Mesendoderm (in vitro differentiated cells): Measurements from ENCODE around the gene PLPP7.
"Not testable (repeated sequence)": the region's sequence is repeated elsewhere in the genome, so short reads cannot be mapped to it uniquely, and the experiment has no call there.

Experiments used
- DNase-seq: peaks from one replicate; pipeline ENCODE4 v3.0.0; 2013
- H2AK5ac ChIP-seq: 2 replicates; pipeline ENCODE4 v1.6.1; 2013; ENCODE audit warnings: low read length, inconsistent platforms
- H2BK120ac ChIP-seq: 2 replicates; pipeline ENCODE4 v1.6.1; 2013; ENCODE audit warnings: low read depth, mild to moderate bottlenecking, low read length, moderate library complexity, mixed read lengths
- H2BK15ac ChIP-seq: replicated peaks from 2 replicates; pipeline ENCODE4 v1.6.1; 2013; ENCODE audit warnings: low read depth, mild to moderate bottlenecking, moderate library complexity
- H2BK5ac ChIP-seq: 2 replicates; pipeline ENCODE4 v1.6.1; 2013; ENCODE audit warnings: low read length, inconsistent platforms
- H3K18ac ChIP-seq: 2 replicates; pipeline ENCODE4 v1.6.1; 2013; ENCODE audit warnings: mild to moderate bottlenecking, low read length, mixed read lengths
- H3K23ac ChIP-seq: one replicate; pipeline ENCODE4 v1.6.1; 2013; ENCODE audit warnings: low read length
- H3K27ac ChIP-seq: 2 replicates; pipeline ENCODE4 v1.5.1; 2013; ENCODE audit warnings: low read depth, mild to moderate bottlenecking, inconsistent platforms, low read length, moderate library complexity
- H3K27me3 ChIP-seq: 2 replicates; pipeline ENCODE4 v1.6.1; 2013; ENCODE audit warnings: low read length, control low read depth, mild to moderate bottlenecking, inconsistent platforms; ENCODE audit not compliant: insufficient read depth, poor library complexity
- H3K36me3 ChIP-seq: 2 replicates; pipeline ENCODE4 v1.6.1; 2013; ENCODE audit warnings: low read length, inconsistent platforms; ENCODE audit not compliant: control insufficient read depth, insufficient read depth
- H3K4ac ChIP-seq: one replicate; pipeline ENCODE4 v1.6.1; 2013; ENCODE audit warnings: low read depth, mild to moderate bottlenecking, low read length, moderate library complexity
- H3K4me1 ChIP-seq: 2 replicates; pipeline ENCODE4 v1.6.1; 2013; ENCODE audit warnings: low read depth, low read length, inconsistent platforms; ENCODE audit not compliant: control insufficient read depth
- H3K4me2 ChIP-seq: 2 replicates; pipeline ENCODE4 v1.6.1; 2013; ENCODE audit warnings: low read length
- H3K4me3 ChIP-seq: 2 replicates; pipeline ENCODE4 v1.5.1; 2013; ENCODE audit warnings: mild to moderate bottlenecking, low read length
- H3K56ac ChIP-seq: one replicate; pipeline ENCODE4 v1.6.1; 2013; ENCODE audit warnings: low read length
- H3K79me1 ChIP-seq: 2 replicates; pipeline ENCODE4 v1.6.1; 2013; ENCODE audit warnings: low read length, inconsistent platforms
- H3K79me2 ChIP-seq: 2 replicates; pipeline ENCODE4 v1.6.1; 2013; ENCODE audit warnings: mild to moderate bottlenecking, low read length; ENCODE audit not compliant: control insufficient read depth, insufficient read depth
- H3K9ac ChIP-seq: 2 replicates; pipeline ENCODE4 v1.6.1; 2013; ENCODE audit warnings: low read length, inconsistent platforms
- H4K5ac ChIP-seq: one replicate; pipeline ENCODE4 v1.6.1; 2013; ENCODE audit warnings: low read length
- H4K8ac ChIP-seq: one replicate; pipeline ENCODE4 v1.6.1; 2013; ENCODE audit warnings: low read depth, mild to moderate bottlenecking, control low read depth, low read length, moderate library complexity
- WGBS: extraction: QIAGEN DNeasy Blood & Tissue Kit; methylation state at CpG from one replicate; pipeline ENCODE4 v1.1.7; 2013; ENCODE audit warnings: low lambda C conversion rate, missing lambda C conversion rate; ENCODE audit not compliant: insufficient coverage; ENCODE audit errors: extremely low coverage; 5-methylcytosine and 5-hydroxymethylcytosine counted together

The PLPP7 gene

GRCh38 chr9:131331996-131332395, 42.5 kb downstream of the PLPP7 start:
- H3K23ac ChIP-seq, H3K27me3 ChIP-seq, H3K4ac ChIP-seq, DNase-seq, H2BK5ac ChIP-seq, H2BK15ac ChIP-seq, H3K79me2 ChIP-seq, H3K56ac ChIP-seq, H3K9ac ChIP-seq, H3K79me1 ChIP-seq, H2BK120ac ChIP-seq, H4K8ac ChIP-seq, H3K4me2 ChIP-seq, H3K4me1 ChIP-seq, H3K18ac ChIP-seq, H2AK5ac ChIP-seq, H3K4me3 ChIP-seq, H4K5ac ChIP-seq, H3K36me3 ChIP-seq: not testable (repeated sequence)
- WGBS = no CpG with 5 or more reads among the region's 2 CpGs
- peak overlapping the region; percentile 97 for H3K27ac ChIP-seq

- Histone ChIP-seq H3K79me2 (no peaks in the 10 kb centered on the region), H3K18ac (no peak overlapping the region), H4K5ac (no peak overlapping the region), H2BK5ac (no peak overlapping the region), H2BK120ac (peak overlapping the region; percentile 30), H3K23ac (no peak overlapping the region), H2BK15ac (no peak overlapping the region), H3K56ac (peak overlapping the region; percentile 10), H3K9ac (no peak overlapping the region), H3K36me3 (no peaks in the 10 kb centered on the region), H3K4me2 (no peak overlapping the region), H3K4me3 (no peak overlapping the region), H3K79me1 (no peaks in the 10 kb centered on the region), H3K4me1 (peaks cover 10% of the 10 kb centered on the region), H2AK5ac (peak overlapping the region; percentile 51), H3K4ac (peak overlapping the region; percentile 62), H4K8ac (no peak overlapping the region), H3K27me3 (no peaks in the 10 kb centered on the region), H3K27ac (no peak overlapping the region)
- WGBS = no CpG with 5 or more reads among the region's 15 CpGs
- no peak for DNase-seq
Observed at GRCh38 chr9:131333771-131334628, 44.5 kb downstream of the PLPP7 start.

- Histone ChIP-seq H4K5ac (no peak overlapping the region), H3K56ac (peak overlapping the region; percentile 30), H3K4me3 (no peak overlapping the region), H3K27me3 (no peaks in the 10 kb centered on the region), H3K18ac (peak overlapping the region; percentile 8), H2BK5ac (no peak overlapping the region), H3K4me2 (no peak overlapping the region), H3K79me2 (no peaks in the 10 kb centered on the region), H3K36me3 (no peaks in the 10 kb centered on the region), H4K8ac (peak overlapping the region; percentile 59), H3K79me1 (no peaks in the 10 kb centered on the region), H3K4ac (peak overlapping the region; percentile 62), H3K23ac (no peak overlapping the region), H2AK5ac (no peak overlapping the region), H3K9ac (no peak overlapping the region), H3K27ac (no peak overlapping the region), H3K4me1 (peaks cover 6% of the 10 kb centered on the region), H2BK120ac (peak overlapping the region; percentile 30), H2BK15ac (no peak overlapping the region)
- WGBS = no CpG with 5 or more reads among the region's 13 CpGs
- DNase-seq = no peak
Observed at GRCh38 chr9:131334629-131335367, 45.3 kb downstream of the PLPP7 start.

GRCh38 chr9:131335368-131335755, 45.8 kb downstream of the PLPP7 start:
- Histone ChIP-seq H3K4me1 (peaks cover 3% of the 10 kb centered on the region), H3K27me3 (no peaks in the 10 kb centered on the region), H3K4ac (no peak overlapping the region), H3K79me1 (no peaks in the 10 kb centered on the region), H2BK5ac (no peak overlapping the region), H3K4me2 (no peak overlapping the region), H3K18ac (no peak overlapping the region), H2BK15ac (no peak overlapping the region), H4K5ac (no peak overlapping the region), H4K8ac (no peak overlapping the region), H3K56ac (no peak overlapping the region), H3K27ac (no peak overlapping the region), H3K4me3 (no peak overlapping the region), H3K9ac (no peak overlapping the region), H2BK120ac (no peak overlapping the region), H3K79me2 (no peaks in the 10 kb centered on the region), H3K23ac (no peak overlapping the region), H3K36me3 (no peaks in the 10 kb centered on the region), H2AK5ac (no peak overlapping the region)
- no peak for DNase-seq
- no CpG with 5 or more reads among the region's 4 CpGs for whole genome bisulfite sequencing

- Histone ChIP-seq H2AK5ac (no peak overlapping the region), H3K4me3 (no peak overlapping the region), H3K79me2 (no peaks in the 10 kb centered on the region), H2BK5ac (no peak overlapping the region), H3K4ac (no peak overlapping the region), H3K4me1 (no peaks in the 10 kb centered on the region), H2BK15ac (no peak overlapping the region), H3K27ac (no peak overlapping the region), H2BK120ac (no peak overlapping the region), H3K36me3 (no peaks in the 10 kb centered on the region), H3K27me3 (no peaks in the 10 kb centered on the region), H3K79me1 (no peaks in the 10 kb centered on the region), H4K8ac (no peak overlapping the region), H3K23ac (no peak overlapping the region), H3K56ac (no peak overlapping the region), H3K9ac (no peak overlapping the region), H4K5ac (no peak overlapping the region), H3K18ac (no peak overlapping the region), H3K4me2 (no peak overlapping the region)
- no CpG with 5 or more reads among the region's 16 CpGs for WGBS
- no peak for DNase-seq
Observed at GRCh38 chr9:131337131-131337848, 47.8 kb downstream of the PLPP7 start.
